Smooth muscle cell of the umbilical artery (primary cell): ENCODE measurements around the gene PAGE1. TPM values are rescaled to one million over a fixed set of nuclear protein-coding genes. Genes with fewer than 3 reads are reported as not detected.

Experiments
- total RNA-seq: library from RNA; depleted of rRNA; stranded (reverse); fragments of >200 nt; gene quantifications from 2 replicates; pipeline ENCODE4 v1.2.3, GENCODE V29; 2014

The PAGE1 gene, protein sequence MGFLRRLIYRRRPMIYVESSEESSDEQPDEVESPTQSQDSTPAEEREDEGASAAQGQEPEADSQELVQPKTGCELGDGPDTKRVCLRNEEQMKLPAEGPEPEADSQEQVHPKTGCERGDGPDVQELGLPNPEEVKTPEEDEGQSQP
- total RNA-seq: not detected in 2 replicates

DNA sequence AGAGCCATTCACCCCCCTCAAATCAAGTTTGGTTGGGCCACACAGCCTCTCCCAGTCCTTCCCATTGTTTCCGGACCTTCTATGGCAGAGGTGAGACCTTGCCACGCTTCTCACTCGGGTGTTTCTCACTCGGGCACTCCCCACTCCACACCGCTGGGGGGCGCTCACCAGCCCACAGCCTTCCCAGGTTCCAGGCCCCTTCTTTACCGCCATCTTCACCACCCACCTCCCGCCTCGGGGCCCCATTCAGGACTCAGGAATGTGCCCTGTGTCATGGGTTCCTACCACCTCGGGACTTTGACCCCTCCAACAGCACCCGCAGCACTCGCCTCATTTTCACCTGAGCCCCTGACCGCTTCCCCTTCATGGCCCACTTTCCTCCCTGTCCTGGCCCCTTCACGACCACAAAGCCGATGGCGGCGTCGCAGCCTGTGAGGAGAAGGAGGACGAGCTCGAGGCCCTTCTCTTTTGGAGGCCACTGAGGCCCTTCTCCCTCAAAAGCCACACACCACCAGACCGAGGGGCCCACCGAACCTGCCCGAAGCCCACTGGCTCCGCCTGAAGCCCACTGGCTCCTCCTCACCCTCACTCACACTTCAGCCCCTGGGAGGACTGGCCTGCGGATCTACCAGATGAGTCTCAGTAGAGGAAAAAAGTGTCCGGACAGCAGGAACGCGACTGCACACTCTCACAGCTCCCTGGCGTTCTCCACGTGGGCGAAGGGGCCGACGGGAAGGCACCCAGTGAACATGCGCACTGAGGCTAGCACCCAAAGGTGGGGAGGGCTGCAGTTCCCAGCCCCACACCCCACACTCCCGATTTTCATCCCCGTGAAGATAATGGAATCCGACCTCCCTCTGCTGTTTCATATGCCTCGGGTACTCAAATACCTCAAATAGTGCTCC, at the start of gene PAGE1:
TSS of gene PAGE1 (minus strand) at position 709 of the 905 bp plus-strand sequence. CDS start 1,214 bp downstream, outside the sequence.

Other genes starting within 250 kb of the PAGE1 start
- not detected in 2 replicates for gene GAGE12C, start 163.8 kb downstream of the PAGE1 start, total RNA-seq
- not detected in 2 replicates for gene GAGE12D, start 154.3 kb downstream of the PAGE1 start, total RNA-seq
- gene GAGE12E, start 144.7 kb downstream of the PAGE1 start, total RNA-seq: not detected in 2 replicates
- gene GAGE12F, start 135.1 kb downstream of the PAGE1 start, total RNA-seq: not detected in 2 replicates
- gene GAGE12G, start 125.6 kb downstream of the PAGE1 start, total RNA-seq: not detected in 2 replicates
- not detected in 2 replicates for gene GAGE12H, start 116.0 kb downstream of the PAGE1 start, total RNA-seq
- gene GAGE2A, start 106.5 kb downstream of the PAGE1 start, total RNA-seq: not detected in 2 replicates
- not detected in 2 replicates for gene GAGE1, start 97.0 kb downstream of the PAGE1 start, total RNA-seq
- gene PAGE4, start 133.3 kb upstream of the PAGE1 start, total RNA-seq: not detected in 2 replicates
- 3.6 TPM in 2 replicates for gene USP27X, start 183.5 kb upstream of the PAGE1 start, total RNA-seq
- gene CLCN5, start 226.6 kb upstream of the PAGE1 start, total RNA-seq: 28.1 and 28.2 TPM in 2 replicates